Fibroblast of pulmonary artery (primary cell): ENCODE results near the gene PLCG2.

Source experiments
- DNase-seq: peaks from one replicate; pipeline ENCODE4 v3.0.0-alpha.2; 2010; ENCODE audit warnings: low read depth
- H3K4me3 ChIP-seq: replicated peaks from 2 replicates; pipeline ENCODE4 v1.5.1; 2011; ENCODE audit warnings: low read depth, mild to moderate bottlenecking, control low read depth, low read length, moderate library complexity
- TF ChIP-seq, protein P1 (sequence below): IDR thresholded peaks from 2 replicates; pipeline ENCODE4 v1.5.1; 2011; ENCODE audit warnings: mild to moderate bottlenecking, control low read depth, low read length, inconsistent platforms; ENCODE audit errors: missing control alignments

Gene PLCG2

DNA sequence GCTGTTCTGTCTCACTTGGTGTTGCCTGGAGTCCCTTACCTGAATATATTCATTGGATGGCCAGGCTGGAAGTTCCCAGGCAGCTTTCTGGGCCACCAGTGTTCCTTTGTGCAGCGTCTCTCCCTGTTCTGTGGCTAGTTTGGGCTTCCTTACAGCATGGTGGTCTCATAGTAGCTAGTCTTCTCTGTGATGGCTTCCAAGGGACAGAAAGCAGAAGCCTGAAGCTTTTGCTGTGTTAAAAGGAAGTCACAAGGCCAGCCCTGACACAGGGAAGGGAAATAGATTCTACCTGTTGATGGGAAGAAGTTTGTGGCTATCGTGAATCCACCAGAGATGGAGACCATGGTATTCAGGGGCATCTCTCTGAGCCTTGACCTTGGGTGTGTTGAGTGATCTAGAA is 34.6 kb downstream of the PLCG2 start:
- no peak overlapping the region for H3K4me3 ChIP-seq
- TF ChIP-seq, protein P1, sequence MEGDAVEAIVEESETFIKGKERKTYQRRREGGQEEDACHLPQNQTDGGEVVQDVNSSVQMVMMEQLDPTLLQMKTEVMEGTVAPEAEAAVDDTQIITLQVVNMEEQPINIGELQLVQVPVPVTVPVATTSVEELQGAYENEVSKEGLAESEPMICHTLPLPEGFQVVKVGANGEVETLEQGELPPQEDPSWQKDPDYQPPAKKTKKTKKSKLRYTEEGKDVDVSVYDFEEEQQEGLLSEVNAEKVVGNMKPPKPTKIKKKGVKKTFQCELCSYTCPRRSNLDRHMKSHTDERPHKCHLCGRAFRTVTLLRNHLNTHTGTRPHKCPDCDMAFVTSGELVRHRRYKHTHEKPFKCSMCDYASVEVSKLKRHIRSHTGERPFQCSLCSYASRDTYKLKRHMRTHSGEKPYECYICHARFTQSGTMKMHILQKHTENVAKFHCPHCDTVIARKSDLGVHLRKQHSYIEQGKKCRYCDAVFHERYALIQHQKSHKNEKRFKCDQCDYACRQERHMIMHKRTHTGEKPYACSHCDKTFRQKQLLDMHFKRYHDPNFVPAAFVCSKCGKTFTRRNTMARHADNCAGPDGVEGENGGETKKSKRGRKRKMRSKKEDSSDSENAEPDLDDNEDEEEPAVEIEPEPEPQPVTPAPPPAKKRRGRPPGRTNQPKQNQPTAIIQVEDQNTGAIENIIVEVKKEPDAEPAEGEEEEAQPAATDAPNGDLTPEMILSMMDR = no peak
- DNase-seq = no peak

DNA sequence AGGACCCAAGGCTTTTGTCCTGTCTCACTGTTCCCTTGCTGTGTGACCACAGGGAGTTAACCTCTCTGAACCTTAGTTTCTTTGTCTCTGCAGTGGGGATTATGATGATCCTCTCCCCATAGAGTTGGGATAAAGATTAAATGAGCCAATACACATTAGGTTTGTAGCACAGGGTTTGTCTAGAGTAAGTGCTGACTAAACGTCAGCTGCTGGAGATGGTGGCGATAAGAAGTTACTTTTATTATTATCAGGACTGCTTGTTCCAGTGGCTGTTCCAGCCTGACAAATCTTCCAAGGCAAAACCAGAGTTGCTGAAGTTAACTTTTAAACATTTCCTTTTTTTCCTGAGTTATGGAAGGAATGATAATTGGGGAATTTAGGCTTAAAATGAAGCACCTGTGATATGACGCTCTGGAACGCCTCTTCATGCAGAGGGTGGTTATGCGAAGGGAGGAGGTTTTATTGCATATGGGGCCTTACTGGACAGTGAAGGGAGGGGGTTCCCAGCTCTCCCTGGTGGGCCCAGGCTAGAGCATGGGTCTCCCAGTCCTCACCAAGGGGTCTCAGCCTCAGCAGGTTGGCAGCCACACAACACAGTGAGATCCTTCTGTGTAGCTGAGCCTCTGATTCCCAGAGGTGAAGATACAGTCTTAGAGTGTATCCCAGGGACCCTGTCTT is 35.8 kb downstream of the PLCG2 start:
- TF ChIP-seq, protein P1 = no peak
- no peak for DNase-seq
- H3K4me3 ChIP-seq = no peak overlapping the region

DNA sequence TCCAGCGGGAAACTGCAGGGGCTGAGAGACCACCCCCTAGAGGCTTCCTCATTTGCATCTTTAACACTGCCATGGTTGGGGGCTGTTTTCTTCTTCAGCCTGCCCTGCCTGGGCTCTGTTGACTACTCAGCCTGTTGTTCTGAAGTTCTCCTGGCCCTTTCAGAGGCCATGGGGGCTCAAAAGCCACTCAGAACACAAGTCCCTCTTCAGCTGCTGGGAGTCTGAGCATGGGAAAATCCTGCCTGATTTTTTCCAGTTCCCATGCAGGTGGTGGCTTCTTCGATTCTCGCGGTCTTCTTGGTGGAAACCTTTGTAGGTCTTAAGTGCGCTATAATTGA is 36.3 kb downstream of the PLCG2 start:
- TF ChIP-seq, protein P1 = no peak
- no peak overlapping the region for H3K4me3 ChIP-seq
- no peak for DNase-seq

DNA sequence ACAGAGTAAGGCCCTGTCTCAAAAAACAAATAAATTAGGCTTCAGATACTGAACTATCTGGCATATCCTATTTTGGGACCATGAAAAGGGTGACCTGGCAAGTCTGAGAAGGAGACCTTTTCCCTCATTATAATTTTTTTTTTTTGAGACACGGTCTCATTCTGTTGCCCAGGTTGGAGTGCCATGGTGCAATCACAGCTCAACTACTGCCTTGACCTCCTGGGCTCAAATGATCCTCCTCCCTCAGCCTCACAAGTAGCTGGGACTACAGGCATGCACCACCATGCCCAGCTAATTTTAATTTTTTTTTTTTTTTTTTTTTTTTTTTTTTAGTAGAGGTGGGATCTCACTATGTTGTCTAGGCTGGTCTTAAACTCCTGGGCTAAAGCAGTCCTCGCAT is 37.3 kb downstream of the PLCG2 start:
- no peak for DNase-seq
- H3K4me3 ChIP-seq = no peak overlapping the region
- TF ChIP-seq, protein P1 = no peak

DNA sequence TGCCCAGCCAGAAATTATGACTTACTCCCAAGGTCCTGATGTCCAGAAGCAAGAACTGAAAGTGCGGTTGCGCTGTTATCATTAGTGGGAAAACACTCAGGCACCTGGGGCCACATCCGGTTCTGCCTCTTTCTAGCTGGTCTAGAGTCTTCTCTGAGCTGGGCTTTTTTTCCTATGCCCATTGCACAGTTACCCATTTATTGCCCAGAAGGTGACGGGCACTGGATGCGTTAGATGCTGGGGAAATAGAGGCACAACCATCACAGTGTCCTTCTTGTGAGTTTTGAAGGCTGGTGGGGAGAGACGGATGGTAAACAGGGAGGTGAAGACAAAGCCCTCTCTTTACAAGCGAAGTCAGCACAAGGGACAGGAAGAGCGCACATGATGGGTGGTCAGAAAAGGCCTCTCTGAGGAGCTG is 37.7 kb downstream of the PLCG2 start:
- TF ChIP-seq, protein P1 = no peak
- no peak for DNase-seq
- H3K4me3 ChIP-seq = no peak overlapping the region

DNA sequence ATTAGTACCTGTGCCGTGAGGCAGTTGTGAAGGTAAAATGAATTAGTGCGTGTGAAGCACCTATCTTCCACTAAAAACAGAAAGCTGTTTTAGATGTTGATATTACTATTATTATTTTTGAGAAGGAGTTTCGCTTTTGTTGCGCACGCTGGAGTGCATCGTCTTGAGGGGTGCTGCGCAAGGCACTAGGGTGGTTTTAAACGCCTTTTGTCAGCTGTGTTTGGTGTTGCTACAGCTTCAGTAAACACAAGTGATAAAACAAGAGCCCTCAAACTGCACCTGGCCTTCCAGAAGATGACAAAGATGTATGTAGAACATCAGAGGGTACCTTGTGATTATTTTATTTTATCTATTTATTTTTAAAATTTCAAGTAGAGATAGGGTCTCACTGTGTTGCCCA is 38.2 kb downstream of the PLCG2 start:
- DNase-seq = no peak
- no peak overlapping the region for H3K4me3 ChIP-seq
- TF ChIP-seq, protein P1 = no peak
